Measurements from ENCODE around the gene TNFRSF19.

The TNFRSF19 gene

DNA sequence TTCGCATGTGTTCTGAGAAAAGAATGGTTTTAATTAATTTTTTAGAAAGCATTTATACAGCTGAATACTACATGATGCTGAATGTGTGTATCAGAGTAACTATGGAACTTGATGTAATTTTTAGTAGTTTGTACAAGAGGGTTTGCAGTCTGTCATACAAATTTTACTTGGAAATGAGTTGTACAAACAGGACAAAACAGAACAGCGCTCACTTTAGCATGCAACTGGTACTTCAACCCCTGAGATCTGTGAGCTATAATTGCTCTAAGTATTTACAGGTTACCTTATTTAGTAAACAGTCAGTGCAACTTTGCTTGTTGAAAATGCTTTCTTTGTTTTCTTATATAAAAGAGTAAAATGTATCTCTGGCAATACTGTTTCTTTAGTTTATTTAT lies 706 bp downstream of the TNFRSF19 start:
- H3K4me3 ChIP-seq (ENCODE audit: low read length): no peak overlapping the region
- TF ChIP-seq, protein P1, sequence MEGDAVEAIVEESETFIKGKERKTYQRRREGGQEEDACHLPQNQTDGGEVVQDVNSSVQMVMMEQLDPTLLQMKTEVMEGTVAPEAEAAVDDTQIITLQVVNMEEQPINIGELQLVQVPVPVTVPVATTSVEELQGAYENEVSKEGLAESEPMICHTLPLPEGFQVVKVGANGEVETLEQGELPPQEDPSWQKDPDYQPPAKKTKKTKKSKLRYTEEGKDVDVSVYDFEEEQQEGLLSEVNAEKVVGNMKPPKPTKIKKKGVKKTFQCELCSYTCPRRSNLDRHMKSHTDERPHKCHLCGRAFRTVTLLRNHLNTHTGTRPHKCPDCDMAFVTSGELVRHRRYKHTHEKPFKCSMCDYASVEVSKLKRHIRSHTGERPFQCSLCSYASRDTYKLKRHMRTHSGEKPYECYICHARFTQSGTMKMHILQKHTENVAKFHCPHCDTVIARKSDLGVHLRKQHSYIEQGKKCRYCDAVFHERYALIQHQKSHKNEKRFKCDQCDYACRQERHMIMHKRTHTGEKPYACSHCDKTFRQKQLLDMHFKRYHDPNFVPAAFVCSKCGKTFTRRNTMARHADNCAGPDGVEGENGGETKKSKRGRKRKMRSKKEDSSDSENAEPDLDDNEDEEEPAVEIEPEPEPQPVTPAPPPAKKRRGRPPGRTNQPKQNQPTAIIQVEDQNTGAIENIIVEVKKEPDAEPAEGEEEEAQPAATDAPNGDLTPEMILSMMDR (IDR thresholded peaks at IDR 0.05; ENCODE audit: insufficient read depth, low read depth, low read length, missing control alignments): peak; percentile 32
- no peak for DNase-seq (ENCODE audit: low read depth)

DNA sequence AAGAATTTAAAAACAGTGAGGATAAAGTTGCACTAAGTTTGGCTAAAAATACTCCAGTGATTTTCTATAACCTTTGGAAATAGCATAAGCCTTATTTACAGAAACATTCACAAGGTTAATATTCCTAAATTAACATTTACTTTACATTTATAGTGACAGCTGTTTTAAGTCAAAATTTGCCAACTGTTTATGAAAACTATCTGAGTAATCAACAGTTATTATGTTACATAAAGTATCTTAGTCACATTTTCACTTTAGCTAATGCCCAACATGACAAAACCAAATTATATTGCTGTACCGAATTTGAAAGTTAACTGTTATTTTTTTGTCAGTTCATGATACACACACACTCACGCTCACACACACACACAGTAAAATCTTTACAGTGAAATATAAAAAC lies 1.2 kb downstream of the TNFRSF19 start:
- H3K4me3 ChIP-seq (ENCODE audit: low read length): no peak overlapping the region
- TF ChIP-seq, protein P1 (IDR thresholded peaks at IDR 0.05; ENCODE audit: insufficient read depth, low read depth, low read length, missing control alignments): no peak
- no peak for DNase-seq (ENCODE audit: low read depth)

DNA sequence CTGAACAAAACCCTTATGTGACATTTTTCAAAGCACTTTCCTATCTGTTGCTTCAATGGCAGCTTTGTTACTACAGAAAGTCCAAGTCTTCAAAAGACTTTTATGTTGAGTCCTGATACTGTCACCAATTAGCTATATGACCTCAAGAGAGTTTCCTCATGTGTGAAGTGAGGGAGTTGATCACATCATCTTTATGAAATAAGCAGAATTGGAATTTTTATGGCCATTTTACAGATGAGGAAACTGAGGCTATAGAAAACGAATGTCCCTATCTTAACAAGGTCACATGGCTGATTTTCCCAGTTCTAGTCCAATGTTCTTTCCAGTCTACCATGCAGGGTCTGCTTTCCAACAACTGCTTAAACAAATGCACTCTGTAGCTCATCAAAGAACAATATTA lies 2.6 kb downstream of the TNFRSF19 start:
- no peak overlapping the region for H3K4me3 ChIP-seq (ENCODE audit: low read length)
- DNase-seq (ENCODE audit: low read depth): no peak
- TF ChIP-seq, protein P1 (IDR thresholded peaks at IDR 0.05; ENCODE audit: insufficient read depth, low read depth, low read length, missing control alignments): no peak

DNA sequence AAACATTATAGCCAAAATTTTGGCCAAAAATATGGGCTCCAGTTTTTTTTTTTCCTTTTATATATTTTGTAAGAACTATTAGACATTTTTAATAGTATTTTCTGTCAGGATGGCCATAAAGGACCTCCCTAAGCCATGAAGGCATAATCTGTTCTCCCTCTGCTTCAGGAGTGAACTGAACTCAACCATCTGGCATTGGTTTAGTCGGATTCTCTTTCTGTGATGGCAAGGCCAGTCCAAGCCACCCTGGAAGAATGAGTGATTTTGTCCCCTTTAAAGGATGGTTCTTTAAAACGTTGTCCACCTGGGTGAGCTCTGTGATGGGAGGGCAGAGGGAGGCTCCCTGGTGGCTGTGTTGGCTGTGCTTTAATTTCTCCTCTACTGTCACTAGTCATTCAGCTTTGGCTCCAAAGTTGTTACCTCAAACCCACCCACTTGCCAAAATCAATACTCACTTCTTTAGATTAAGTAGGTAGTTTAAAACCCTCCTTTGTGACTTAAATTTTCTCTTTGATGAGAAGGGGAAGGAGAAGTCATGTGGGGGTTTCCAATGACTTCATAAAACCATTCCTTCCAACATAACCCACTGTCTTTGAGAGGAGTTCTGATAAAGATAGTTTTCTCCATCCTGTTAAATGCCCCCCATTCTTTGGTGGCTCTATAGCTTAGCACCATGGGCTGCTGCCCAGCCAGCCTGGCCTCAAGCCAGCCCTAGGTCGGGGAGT lies 4.4 kb downstream of the TNFRSF19 start:
- no peak overlapping the region for H3K4me3 ChIP-seq (ENCODE audit: low read length)
- no peak for DNase-seq (ENCODE audit: low read depth)
- TF ChIP-seq, protein P1 (IDR thresholded peaks at IDR 0.05; ENCODE audit: insufficient read depth, low read depth, low read length, missing control alignments): no peak

DNA sequence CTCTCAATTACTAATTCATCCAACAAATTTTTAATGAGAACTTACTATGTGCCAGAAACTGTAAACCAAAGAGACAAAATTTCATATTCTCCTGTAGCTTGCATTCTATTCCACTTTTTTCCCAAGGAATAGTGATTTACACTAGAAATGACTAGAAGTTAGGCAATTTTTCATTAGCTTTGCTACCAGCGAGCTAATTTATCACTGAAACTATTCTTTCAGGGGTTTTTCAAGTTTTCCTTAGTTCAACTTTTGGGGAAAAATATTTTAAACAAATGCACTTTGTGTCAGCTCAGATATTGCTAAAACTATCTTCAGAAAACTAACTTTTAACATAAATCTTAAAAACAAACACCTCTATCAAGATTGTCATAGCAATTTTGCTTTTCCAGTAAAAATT lies 5.4 kb downstream of the TNFRSF19 start:
- H3K4me3 ChIP-seq (ENCODE audit: low read length): no peak overlapping the region
- no peak for DNase-seq (ENCODE audit: low read depth)
- TF ChIP-seq, protein P1 (IDR thresholded peaks at IDR 0.05; ENCODE audit: insufficient read depth, low read depth, low read length, missing control alignments): no peak

DNA sequence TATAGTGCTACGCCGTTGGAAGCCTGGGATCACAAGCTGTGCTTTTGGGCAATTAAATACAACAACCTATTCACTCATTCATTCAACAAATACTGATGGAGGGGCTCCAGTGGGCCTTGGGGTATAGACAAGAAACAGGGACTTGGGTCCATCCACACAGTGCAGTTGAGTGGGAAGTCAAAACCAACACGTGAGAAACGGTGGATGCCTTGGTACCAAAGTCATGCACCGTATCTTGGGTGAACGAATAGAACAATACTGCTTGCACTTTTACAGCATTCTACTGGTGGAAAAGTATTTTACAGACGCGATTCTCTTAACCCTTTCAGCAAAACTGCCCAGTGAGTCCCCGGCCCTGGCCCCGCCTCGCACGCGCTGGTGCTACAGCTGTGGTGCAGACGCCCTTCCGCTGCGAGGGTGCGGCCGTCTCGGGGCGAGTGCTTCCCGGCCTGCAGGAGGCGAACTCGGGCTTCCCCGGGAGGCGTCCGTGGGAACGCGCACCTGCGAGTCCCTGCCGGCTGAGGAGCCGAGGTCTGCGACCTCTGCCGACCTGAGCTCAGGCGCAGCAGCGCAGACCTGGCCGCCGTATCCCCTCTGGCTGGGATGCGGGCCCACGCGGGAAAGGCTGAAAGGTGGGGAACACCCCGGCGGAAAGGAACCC lies 8.3 kb downstream of the TNFRSF19 start:
- TF ChIP-seq, protein P1 (IDR thresholded peaks at IDR 0.05; ENCODE audit: insufficient read depth, low read depth, low read length, missing control alignments): peak; percentile 62
- peak overlapping the region; percentile 85 for H3K4me3 ChIP-seq (ENCODE audit: low read length)
- DNase-seq (ENCODE audit: low read depth): peak; percentile 81
